DND-41 (cell line): ENCODE results near the gene PLAAT5.

Experiments used
- ATAC-seq: fragments of 200-7000 bp; cut with Tn5 transposase; 3 replicates; pipeline ENCODE4 v1.9.1; 2021; ENCODE audit warnings: low read depth; ENCODE audit not compliant: insufficient read depth
- DNase-seq: peaks from one replicate; pipeline ENCODE4 v3.0.0-alpha.2; 2020
- H2AFZ ChIP-seq: 2 replicates; pipeline ENCODE4 v1.6.0; 2012; ENCODE audit warnings: low read depth, low read length
- H3K27ac ChIP-seq: 2 replicates; pipeline ENCODE4 v1.5.1; 2012; ENCODE audit warnings: low read length, inconsistent platforms
- H3K27me3 ChIP-seq: fragments of 200-600 bp; sonication (generic); 2 replicates; pipeline ENCODE4 v1.6.0; 2012; ENCODE audit warnings: low read length, mild to moderate bottlenecking, inconsistent platforms; ENCODE audit not compliant: insufficient read depth, poor library complexity
- H3K36me3 ChIP-seq: 2 replicates; pipeline ENCODE4 v1.5.1; 2012; ENCODE audit warnings: low read length, inconsistent platforms; ENCODE audit not compliant: insufficient read depth
- H3K4me1 ChIP-seq: 2 replicates; pipeline ENCODE4 v1.5.1; 2012; ENCODE audit warnings: mild to moderate bottlenecking, low read length; ENCODE audit not compliant: insufficient read depth
- H3K4me2 ChIP-seq: 2 replicates; pipeline ENCODE4 v1.6.0; 2012; ENCODE audit warnings: mild to moderate bottlenecking, moderate library complexity, low read length, inconsistent platforms; ENCODE audit not compliant: insufficient read depth
- H3K4me3 ChIP-seq, 2 experiments: fragments of 200-600 bp in 1 of 2; shearing (Covaris generic) in 1 of 2; 2 replicates each; pipeline ENCODE4 v1.5.1; 2012 to 2016; ENCODE audit warnings: inconsistent platforms in 2 of 2, low read length in 2 of 2, mild to moderate bottlenecking in 2 of 2, low read depth in 1 of 2, moderate library complexity in 1 of 2
- H3K79me2 ChIP-seq: 2 replicates; pipeline ENCODE4 v1.6.0; 2012; ENCODE audit warnings: low read length, inconsistent platforms; ENCODE audit not compliant: insufficient read depth
- H3K9ac ChIP-seq: 2 replicates; pipeline ENCODE4 v1.6.0; 2012; ENCODE audit warnings: low read depth, mild to moderate bottlenecking, inconsistent platforms, low read length, moderate library complexity
- H3K9me3 ChIP-seq: 2 replicates; pipeline ENCODE4 v1.5.1; 2012; ENCODE audit warnings: low read length, moderate library complexity, mild to moderate bottlenecking, inconsistent platforms; ENCODE audit not compliant: insufficient read depth, severe bottlenecking
- H4K20me1 ChIP-seq: 2 replicates; pipeline ENCODE4 v1.6.0; 2012; ENCODE audit warnings: low read length; ENCODE audit not compliant: insufficient read depth
- EZH2 ChIP-seq: IDR thresholded peaks from 3 replicates; pipeline ENCODE4 v1.6.1; 2012; ENCODE audit warnings: borderline replicate concordance, low read depth, mild to moderate bottlenecking, moderate library complexity, low read length, inconsistent platforms; ENCODE audit not compliant: severe bottlenecking
- TF ChIP-seq, protein P1 (sequence below): IDR thresholded peaks from 2 replicates; pipeline ENCODE4 v1.5.1; 2012; ENCODE audit warnings: borderline replicate concordance, low read length, moderate library complexity, mild to moderate bottlenecking; ENCODE audit not compliant: poor library complexity, severe bottlenecking; ENCODE audit errors: extremely low read depth

PLAAT5 gene

DNA sequence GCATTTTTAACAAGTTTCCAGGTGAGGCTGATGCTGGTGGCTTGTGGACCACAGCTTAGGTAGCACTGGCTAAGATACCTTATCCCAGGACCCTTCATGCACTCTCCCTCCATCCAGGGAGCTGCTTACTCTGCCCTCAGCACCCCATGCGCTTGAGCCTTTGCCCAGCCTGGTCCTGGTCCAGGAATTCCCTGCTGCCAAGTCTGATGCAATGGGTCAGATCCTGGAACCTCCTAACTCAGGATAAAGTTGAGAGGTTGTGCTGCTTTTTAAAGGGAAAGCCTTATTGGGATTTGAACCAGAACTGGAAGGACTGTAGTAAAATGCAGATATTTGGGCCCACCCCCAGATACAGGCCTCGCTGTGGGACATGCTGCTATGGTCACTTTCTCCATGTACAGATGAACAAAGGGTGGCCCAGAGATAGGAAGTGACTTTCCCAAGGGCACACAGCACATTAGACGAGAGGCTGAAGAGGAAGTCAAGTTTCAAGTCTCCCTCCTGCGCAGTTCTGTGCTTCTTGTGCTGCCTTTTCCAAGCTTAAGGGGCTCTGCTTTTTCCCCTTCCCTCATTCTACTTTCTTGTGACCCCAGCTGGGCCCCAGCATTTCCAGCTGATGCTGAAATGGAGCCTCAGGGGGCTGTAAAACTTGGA is 14.1 kb upstream of the PLAAT5 start:
- Histone ChIP-seq H3K27me3 (no peaks in the 10 kb centered on the region), H3K4me2 (no peak overlapping the region), H4K20me1 (no peaks in the 10 kb centered on the region), H3K4me3 (no peak overlapping the region), H2AFZ (no peak overlapping the region), H3K36me3 (no peaks in the 10 kb centered on the region), H3K9me3 (no peaks in the 10 kb centered on the region), H3K9ac (no peak overlapping the region), H3K79me2 (no peaks in the 10 kb centered on the region), H3K27ac (no peak overlapping the region), H3K4me1 (no peaks in the 10 kb centered on the region)
- TF ChIP-seq EZH2: no peak
- TF ChIP-seq, protein P1, sequence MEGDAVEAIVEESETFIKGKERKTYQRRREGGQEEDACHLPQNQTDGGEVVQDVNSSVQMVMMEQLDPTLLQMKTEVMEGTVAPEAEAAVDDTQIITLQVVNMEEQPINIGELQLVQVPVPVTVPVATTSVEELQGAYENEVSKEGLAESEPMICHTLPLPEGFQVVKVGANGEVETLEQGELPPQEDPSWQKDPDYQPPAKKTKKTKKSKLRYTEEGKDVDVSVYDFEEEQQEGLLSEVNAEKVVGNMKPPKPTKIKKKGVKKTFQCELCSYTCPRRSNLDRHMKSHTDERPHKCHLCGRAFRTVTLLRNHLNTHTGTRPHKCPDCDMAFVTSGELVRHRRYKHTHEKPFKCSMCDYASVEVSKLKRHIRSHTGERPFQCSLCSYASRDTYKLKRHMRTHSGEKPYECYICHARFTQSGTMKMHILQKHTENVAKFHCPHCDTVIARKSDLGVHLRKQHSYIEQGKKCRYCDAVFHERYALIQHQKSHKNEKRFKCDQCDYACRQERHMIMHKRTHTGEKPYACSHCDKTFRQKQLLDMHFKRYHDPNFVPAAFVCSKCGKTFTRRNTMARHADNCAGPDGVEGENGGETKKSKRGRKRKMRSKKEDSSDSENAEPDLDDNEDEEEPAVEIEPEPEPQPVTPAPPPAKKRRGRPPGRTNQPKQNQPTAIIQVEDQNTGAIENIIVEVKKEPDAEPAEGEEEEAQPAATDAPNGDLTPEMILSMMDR: no peak
- ATAC-seq: no peak
- no peak for DNase-seq

DNA sequence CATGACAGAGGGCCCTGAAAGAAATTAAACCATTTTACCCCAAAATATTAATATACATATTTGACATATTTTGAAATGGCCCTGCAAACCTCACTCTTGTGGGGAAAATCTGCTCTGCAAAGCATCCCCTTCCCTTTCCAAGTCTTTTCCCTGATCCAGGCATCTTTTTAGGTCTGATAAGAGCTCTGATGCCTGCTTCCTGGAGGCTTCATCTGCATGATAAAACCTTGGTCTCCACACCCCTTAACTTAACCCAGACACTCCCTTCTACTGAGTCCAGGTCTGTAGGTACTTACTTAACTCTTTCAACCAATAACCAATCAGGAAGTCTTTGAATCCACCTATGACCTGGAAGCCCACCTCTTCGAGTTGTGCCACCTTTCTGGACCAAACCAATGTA is 13.1 kb upstream of the PLAAT5 start:
- no peaks in the 10 kb centered on the region for H3K4me1 ChIP-seq
- H3K27me3 ChIP-seq: no peaks in the 10 kb centered on the region
- peaks cover 2% of the 10 kb centered on the region for H3K9me3 ChIP-seq
- H3K4me3 ChIP-seq: no peak overlapping the region
- H4K20me1 ChIP-seq: no peaks in the 10 kb centered on the region
- no peak overlapping the region for H3K27ac ChIP-seq
- no peak overlapping the region for H3K9ac ChIP-seq
- TF ChIP-seq, protein P1: no peak
- no peak for TF ChIP-seq EZH2
- no peak overlapping the region for H2AFZ ChIP-seq
- H3K36me3 ChIP-seq: no peaks in the 10 kb centered on the region
- no peak overlapping the region for H3K4me2 ChIP-seq
- ATAC-seq (no peak), DNase-seq (no peak)
- H3K79me2 ChIP-seq: no peaks in the 10 kb centered on the region

DNA sequence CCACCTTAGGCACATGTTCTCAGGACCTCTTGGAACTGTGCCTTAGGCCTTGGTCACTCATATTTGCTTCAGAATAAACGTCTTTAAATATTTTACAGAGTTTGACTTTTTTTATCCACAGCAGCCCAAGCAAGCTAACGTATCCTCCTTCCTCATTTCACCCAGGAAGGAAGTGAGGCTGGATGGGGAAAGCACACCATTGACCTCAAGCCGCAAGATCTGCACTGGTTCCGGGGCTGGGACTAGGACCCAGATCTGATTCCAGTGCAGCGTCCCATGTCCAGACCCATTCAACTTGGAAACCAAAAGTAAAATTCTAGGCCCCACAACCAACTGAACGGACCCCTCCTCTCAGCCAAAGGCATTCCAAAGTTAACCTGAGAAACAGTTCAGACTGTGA is 12.5 kb upstream of the PLAAT5 start:
- no peak overlapping the region for H2AFZ ChIP-seq
- H4K20me1 ChIP-seq: no peaks in the 10 kb centered on the region
- DNase-seq (no peak), ATAC-seq (no peak)
- no peaks in the 10 kb centered on the region for H3K27me3 ChIP-seq
- H3K4me3 ChIP-seq: no peak overlapping the region
- no peak overlapping the region for H3K9ac ChIP-seq
- no peak overlapping the region for H3K4me2 ChIP-seq
- H3K4me1 ChIP-seq: no peaks in the 10 kb centered on the region
- H3K27ac ChIP-seq: no peak overlapping the region
- H3K36me3 ChIP-seq: no peaks in the 10 kb centered on the region
- no peak for TF ChIP-seq EZH2
- H3K9me3 ChIP-seq: peaks cover 2% of the 10 kb centered on the region
- H3K79me2 ChIP-seq: no peaks in the 10 kb centered on the region

DNA sequence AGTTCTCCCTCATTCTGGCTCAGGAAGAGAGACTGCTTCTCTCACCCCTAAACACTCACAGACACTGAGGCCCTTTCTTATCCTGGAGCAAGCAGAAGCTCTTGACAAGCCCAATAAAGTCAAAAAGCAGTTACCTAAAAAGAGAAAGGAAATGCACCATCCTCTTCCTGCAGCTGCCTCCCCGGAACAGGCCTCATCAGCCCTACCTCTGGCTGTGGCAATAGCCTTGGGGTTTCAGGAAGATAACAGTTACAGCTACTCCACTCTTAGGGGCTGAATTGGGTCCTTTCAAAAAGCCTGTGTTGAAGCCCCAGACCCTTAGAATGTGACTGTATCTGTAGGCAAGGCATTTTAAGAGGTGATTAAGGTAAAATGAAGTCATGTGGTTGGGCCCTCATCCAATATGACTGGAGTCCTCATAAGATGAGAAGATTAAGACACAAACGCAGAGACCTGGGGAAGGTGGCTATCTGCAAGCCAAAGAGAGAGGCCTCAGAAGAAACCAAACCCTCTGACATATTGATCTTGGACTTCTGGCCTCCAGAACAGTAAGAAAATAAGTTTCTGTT is 11.4 kb upstream of the PLAAT5 start:
- no peak overlapping the region for H3K9ac ChIP-seq
- no peaks in the 10 kb centered on the region for H3K79me2 ChIP-seq
- H3K4me3 ChIP-seq: no peak overlapping the region
- ATAC-seq (no peak), DNase-seq (no peak)
- H3K4me2 ChIP-seq: no peak overlapping the region
- TF ChIP-seq EZH2: no peak
- TF ChIP-seq, protein P1: no peak
- H3K4me1 ChIP-seq: no peaks in the 10 kb centered on the region
- no peak overlapping the region for H2AFZ ChIP-seq
- H3K27ac ChIP-seq: no peak overlapping the region
- H4K20me1 ChIP-seq: no peaks in the 10 kb centered on the region
- no peaks in the 10 kb centered on the region for H3K36me3 ChIP-seq
- H3K27me3 ChIP-seq: no peaks in the 10 kb centered on the region
- peaks cover 2% of the 10 kb centered on the region for H3K9me3 ChIP-seq
